Measurements from ENCODE around the gene ACTG1.
"Not testable (repeated sequence)": the region's sequence is repeated elsewhere in the genome, so short reads cannot be mapped to it uniquely, and the experiment has no call there.

Gene ACTG1

DNA sequence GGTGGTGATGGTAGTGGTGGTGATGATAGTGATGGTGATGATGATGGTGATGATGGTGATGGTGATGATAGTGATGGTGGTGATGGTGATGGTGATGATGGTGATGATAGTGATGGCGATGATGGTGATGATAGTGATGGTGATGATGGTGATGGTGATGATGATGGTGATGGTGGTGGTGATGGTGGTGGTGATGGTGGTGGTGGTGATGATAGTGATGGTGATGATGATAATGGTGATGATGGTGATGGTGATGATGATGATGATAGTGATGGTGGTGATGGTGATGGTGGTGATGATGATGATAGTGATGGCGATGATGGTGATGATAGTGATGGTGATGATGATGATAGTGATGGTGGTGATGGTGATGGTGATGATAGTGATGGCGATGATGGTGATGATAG lies 19.4 kb upstream of the ACTG1 start:
- not testable (repeated sequence) for FAIRE-seq

DNA sequence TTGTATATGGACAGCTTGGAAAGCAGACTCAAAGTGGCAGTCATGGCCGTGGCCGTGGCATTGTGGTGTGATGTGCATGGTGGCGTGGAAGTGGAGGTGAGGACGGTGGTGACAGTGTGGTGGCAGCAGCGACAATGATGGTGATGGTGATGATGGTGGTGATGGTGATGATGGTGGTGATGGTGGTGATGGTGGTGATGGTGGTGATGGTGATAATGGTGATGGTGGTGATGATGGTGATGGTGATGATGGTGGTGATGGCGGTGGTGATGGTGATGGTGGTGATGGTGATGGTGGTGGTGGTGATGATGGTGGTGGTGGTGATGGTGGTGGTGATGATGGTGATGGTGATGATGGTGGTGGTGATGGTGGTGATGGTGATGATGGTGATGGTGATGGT lies 18.4 kb upstream of the ACTG1 start:
- FAIRE-seq: not testable (repeated sequence)

DNA sequence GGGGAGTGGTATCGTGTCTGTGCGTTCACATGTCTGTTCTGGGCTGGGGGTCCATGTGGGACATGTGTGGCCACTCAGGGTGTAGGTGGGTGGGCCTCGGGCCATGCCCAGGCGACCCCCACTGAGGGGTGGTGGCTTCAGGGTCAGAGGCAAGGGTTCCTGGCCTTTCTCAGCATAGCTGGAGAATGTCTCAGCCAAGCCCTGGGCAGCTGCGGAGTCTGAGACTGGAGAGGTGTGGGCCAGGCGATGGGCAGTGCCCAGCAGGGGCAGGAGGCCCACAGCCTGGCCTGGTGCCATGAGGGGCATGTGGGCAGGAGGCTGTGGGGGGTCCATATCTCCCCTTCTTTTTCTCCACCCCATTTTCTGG lies 16.8 kb upstream of the ACTG1 start:
- FAIRE-seq: no peak

DNA sequence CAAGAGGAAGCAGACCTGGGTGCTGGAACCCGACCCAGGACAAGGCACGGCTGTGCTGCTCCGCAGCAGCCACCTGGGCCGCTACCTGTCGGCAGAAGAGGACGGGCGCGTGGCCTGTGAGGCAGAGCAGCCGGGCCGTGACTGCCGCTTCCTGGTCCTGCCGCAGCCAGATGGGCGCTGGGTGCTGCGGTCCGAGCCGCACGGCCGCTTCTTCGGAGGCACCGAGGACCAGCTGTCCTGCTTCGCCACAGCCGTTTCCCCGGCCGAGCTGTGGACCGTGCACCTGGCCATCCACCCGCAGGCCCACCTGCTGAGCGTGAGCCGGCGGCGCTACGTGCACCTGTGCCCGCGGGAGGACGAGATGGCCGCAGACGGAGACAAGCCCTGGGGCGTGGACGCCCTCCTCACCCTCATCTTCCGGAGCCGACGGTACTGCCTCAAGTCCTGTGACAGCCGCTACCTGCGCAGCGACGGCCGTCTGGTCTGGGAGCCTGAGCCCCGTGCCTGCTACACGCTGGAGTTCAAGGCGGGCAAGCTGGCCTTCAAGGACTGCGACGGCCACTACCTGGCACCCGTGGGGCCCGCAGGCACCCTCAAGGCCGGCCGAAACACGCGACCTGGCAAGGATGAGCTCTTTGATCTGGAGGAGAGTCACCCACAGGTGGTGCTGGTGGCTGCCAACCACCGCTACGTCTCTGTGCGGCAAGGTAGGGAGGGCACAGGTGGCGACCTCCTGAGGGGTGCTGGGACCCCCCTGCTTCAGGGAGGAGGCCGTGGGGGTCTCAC lies 16.2 kb upstream of the ACTG1 start:
- no peak for FAIRE-seq

DNA sequence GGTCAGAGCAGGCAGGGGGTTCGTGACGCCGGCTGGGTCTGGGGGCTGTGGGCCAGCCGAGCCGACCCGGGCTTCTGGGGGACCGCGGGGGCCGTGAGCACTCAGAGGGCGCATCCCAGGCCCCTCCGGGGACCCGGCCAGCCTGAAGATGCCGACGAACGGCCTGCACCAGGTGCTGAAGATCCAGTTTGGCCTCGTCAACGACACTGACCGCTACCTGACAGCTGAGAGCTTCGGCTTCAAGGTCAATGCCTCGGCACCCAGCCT lies 15.7 kb upstream of the ACTG1 start:
- FAIRE-seq: no peak

DNA sequence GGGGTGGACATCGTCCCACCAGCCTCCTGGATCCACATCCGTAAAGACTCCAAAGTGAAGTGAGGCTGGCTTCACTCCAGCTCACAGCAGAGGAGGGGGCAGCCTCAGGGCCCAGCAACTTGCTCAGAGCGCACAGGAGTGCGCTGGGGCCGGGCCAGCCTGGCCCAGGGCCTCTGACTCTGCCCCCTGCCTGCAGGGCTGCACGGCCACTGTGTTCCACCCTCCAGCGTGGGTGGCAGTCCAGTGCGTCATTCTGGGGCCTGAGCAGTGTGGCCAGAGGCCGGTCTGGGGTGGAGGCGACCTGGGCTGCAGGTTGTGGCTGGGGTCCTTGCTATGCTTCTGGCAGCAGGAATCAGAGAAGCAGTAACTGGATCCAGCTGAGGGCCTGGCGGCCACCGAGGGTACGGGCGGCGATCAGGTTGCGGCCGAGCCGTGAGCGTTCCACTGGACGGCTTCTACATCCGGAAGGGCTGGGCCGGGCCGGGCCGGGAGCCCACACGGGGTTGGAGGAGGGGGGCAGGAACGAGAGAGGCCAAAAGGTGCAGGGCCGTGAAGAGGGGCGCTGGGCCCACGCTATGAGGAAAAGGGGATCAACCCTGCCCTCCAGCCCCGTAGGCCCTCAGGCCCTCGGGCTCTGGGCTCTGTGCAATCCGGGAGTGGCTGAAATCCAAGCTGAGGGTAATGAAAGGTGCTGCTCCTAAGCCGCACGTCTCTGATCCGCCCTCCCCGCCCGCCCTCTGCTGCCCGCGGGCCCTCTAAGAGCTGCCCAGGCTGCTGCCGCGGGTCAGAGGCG lies 15.2 kb upstream of the ACTG1 start, which contains the start of gene FSCN2:
FSCN2 (plus strand) TSS at position 787 of the 793 bp plus-strand sequence. CDS start 155 bp downstream, outside the sequence.
- FAIRE-seq: no peak

DNA sequence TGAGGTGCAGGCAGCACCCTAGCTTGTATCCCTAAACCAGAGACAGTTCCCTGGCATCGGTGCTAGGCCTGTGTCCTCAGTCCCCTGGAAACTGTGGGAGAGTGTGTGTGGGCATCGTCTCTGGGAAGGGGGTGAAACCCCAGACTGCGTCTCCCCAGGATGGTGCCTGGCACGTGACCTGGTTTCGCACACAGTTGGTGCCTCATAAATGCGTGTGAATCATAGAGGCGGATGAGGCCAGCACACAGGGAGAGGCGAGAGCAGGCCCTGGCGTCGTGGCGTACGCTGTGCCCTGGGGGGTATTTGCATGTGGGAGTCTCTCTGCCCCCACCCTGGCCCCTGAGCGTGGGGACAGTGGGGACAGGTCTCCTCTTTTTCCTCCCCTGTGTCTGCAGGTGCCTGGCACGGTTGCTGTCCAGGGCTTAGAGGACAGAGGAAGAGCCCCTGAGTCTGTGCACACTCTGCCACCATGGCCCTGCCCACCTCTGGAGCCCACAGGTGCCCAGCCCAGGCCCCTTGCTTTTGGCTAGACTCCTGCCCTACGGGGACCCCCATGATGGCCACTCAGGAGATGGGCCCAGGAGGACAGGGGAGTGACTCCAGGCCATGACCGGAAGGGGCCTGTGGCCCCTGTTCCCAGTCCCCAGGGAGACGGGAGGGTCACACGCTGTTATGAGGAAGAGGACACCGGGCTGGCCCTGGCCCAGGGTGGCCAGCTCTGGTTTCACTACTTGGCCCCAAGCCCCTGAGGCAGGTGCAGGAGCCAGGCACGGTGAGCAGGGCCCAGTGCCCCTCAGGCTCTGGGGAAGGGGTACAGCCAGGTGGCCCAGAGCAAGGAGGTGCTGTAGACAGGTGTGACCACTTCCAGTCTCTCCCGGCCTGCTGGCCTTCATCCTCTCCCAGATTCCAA lies 14.3 kb upstream of the ACTG1 start:
- FAIRE-seq: no peak

DNA sequence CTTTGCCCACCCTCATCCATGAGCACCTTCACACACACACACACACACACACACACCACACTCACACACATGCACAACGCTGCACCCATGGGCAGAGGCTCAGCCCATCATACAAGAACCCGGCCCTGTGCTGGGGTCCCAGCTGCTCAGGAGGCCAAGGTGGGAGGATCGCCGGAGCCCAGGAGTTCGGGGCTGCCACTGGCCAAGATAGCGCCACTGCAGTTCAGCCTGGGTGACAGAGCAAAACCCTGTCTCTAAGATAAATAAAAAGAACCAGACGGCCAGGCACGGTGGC lies 12.2 kb upstream of the ACTG1 start:
- no peak for FAIRE-seq

DNA sequence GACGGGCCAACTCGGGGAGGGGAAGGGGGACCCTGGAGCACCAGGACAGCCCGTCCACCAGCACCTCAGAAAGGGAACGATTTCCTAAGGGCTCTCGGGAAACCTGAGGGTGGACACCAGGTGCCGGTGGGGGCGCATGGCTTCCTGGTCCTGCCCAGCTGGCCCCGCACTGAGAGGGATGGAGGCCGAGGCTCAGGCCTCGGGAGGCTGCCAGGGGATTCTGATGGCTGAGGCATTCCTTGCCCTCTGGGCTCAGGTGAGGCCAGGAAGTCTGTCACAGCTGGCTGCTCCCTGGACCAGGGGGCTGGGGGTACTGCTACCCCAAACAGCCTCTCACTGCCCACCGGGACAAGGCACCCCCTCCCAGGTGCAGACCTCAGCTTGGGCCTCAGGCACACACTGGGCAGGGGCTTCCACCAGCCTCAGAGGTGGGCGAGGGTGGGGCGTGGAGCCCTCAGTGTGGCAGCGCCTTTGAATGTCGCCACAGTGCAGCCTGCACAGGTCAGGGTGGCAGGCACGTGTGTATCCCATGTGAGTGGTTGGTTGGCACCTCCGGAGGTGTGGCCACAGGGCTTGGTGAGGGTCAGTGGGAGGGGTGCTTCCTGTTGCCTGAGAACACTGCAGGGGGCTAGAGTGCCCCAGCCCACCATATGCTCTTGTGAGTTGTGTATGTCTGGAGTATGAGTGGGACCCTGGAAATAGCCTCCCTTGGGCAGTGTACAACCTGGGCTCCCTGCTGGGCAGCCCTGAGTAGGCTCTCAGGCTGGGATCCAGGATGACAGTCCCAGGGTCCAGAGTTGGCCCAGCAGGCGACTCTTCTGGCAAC lies 11.7 kb upstream of the ACTG1 start:
- FAIRE-seq: no peak

DNA sequence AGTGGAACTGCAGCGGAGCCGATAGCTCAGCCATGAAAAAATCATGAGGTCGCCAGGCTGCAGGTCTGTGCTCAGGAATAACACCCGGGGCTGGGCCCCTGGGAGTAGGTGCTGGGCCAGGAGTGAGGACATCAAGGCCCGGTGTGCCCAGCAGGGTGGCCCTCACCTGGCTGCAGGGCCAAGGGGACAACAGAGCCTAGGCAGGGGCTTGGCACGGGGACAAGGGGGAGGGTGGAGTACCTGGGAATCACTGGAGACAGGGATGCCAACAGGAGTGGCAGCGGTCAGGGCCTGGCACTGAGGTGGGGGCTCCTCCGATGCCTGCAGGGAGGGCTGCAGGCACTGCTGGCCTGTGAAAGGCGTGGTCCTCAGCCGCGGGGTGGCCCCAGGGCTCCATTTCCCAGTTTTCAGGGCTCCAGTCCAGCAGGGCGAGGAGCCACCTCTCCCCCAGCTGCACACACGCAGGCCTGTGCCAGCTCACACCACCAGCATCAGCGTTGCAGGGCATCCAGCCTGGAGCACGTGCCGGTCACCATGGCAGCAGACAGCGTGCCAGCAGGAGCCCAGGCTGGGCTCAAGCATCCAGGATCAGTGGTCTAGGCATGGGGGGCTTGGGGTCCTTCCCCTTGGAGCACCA lies 10.9 kb upstream of the ACTG1 start:
- FAIRE-seq: no peak

DNA sequence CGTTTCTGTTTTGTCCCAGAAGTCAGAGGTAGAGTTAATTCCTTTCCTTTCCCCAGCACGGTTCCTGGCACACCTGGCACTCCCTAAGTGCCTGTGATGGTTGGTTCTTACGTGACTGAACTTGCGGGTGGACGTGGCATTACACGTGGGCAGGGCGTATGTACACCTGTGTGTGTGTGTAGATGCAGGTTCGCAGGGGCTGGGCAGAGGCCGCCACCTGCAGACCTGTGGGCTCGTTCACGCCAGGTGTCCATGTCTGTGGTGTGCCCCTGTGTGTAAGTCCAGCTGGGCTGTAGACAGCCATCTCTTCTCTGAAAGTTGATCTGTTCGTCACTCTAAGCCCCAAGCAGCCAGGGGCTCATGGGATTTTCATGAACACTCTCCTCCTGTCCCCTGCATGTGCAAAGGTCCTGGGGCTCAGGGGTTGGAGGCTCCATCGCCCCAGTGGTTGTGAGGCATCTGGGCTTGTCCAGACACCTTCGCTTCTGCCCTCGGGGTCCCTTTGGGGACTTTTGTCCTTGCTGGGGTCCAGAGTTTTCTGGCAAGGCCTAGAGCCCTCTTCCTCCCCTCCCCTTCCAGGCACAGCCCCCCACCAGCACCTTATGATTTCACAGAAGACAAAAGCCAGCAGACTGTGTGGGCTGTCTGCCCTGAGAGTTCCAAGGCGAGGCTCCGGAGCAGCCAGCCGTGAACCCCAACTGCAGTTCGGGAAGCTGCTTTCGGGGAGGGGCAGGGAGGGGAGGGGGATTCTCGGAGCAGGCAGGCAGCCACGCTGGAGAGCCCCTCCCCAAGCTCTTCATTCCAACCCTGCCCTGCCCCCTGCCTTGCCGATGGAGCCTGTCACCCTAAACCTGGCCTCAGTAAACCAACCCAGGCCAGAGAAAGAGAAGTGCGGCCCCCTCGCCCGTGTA lies 10.1 kb upstream of the ACTG1 start:
- FAIRE-seq: no peak

DNA sequence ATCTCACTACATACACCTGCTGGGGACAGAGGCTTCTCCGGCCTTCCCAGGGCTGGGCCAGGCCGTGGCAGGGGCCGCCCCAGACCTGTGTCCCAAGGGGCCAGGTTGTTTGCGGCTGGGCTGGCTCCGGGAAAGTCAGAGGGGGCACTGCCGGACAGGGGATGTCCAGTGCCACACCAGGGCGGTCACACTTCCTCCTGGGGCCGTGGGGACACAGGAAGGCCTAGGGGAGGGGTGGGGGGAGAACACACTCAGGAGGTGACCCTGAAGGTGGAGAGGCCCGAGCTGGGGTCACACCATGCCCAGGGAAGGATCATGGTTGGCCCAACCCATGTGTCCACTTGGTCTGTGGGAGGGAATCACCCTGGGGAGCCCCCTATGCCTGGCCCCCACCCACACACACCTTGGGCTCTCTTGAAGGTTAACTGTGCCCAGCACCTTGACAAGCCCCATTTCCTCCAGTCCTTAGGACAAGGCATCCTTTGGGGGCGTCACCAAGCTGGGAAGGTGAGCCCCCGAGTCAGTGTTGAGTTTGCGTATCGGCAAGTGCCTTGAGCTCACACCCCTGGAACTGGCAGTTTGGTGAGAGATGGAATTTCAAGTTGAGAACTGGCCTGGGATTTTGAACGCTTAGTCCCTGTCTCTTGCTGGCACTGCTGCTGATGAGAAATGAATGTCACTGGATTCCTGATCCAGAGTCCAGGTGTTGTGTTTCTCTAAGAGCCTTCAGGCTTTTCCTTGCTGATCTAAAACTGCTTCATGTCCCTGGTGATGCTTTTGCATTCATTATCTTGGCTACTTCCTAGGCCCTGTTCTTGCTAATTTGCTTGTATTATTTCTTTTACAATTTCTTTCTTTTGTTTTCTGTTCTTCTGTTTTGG lies 7.7 kb upstream of the ACTG1 start:
- no peak for FAIRE-seq

DNA sequence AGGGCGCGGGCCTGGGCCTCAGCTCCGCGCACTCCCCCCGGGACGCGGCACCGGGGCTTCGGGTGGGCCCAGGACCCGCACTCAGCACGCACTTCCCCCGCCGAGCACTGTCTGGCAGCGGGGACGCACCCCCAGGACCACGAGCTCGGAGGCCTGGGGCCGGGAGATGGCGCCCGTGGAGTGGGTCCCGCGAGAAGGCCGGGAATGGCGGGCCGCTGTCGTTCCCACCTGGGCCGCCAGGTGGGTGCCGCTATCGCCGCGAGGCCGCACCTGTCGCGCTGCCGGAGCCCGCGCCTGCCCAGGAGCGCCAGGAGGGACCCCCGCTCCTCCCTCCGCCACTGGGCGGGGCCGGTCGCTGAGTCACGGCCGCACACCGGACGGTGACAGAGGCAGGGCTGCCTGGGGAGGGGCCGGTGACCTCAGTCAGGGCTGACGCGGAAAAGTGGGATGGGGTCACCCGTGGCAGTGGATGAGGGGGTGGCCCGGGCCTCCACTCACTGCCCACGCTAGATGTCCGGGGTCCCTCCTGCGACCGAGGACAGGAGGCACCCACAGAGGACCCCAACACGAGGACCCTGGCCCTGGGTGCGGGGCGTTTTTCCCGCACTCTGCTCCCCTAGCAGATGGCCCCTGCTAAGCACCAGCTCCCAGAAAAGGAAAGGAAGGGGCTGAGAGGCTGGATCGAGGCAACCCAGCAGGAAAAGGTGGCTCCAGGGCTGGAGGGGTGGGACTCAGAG lies 6.9 kb upstream of the ACTG1 start:
- no peak for FAIRE-seq

DNA sequence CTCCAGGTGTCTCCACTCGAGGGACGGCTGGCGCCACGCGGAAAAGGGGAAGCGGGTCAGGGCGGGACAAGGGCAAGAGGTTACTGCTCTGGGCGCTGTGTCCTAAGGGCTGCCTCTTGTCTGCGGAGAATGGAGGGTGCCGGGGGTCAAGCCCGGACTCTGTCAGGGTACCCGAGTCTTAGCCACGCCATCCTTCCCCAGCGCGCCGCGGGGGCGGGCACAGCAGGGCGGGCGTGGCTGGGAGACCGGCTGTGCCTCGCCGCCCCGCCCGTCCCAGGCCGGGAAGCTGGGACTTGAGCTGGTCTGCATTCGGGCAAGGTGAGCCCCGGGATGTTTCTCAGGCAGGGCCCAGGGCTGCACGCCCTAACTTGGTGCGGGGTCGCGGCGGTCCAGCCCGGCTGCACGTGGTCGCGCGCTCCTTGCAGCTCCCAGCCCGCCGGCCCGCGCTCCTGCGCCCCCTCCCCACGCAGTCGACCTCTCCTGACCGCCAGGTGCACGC lies 6.2 kb upstream of the ACTG1 start:
- FAIRE-seq: no peak

DNA sequence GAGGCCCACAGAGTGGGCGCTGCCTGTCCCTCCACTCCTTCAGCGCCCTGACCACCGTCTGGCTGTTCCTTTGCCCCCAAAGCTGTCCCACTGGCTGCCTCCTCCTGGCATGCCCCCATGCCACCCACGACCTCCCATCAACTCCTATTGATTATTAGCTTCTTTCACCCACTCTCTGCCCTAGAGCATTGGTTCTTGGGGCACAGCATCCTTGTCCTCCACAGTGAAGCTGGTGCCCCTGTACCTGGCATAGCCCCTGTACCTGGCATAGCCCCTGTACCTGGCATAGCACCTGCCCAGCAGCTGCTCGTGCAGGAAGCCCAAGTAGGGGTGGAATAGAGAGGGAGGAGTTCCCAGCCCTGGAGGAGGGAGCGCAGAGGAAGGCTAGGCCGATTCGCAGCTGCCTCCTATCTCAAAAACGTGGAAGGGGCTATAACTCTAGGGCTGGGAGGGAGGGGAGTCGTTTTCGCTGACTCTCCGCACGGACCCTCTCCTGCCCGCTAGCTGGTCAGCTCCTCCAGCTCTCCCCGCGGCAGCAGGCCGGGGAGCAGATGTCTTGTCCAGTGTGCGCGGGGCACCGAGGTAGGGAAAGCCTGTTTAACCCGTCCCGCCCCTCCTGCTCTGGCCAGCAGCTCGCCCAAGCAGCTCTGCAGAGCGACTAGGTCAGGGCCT lies 5.7 kb upstream of the ACTG1 start:
- no peak for FAIRE-seq

DNA sequence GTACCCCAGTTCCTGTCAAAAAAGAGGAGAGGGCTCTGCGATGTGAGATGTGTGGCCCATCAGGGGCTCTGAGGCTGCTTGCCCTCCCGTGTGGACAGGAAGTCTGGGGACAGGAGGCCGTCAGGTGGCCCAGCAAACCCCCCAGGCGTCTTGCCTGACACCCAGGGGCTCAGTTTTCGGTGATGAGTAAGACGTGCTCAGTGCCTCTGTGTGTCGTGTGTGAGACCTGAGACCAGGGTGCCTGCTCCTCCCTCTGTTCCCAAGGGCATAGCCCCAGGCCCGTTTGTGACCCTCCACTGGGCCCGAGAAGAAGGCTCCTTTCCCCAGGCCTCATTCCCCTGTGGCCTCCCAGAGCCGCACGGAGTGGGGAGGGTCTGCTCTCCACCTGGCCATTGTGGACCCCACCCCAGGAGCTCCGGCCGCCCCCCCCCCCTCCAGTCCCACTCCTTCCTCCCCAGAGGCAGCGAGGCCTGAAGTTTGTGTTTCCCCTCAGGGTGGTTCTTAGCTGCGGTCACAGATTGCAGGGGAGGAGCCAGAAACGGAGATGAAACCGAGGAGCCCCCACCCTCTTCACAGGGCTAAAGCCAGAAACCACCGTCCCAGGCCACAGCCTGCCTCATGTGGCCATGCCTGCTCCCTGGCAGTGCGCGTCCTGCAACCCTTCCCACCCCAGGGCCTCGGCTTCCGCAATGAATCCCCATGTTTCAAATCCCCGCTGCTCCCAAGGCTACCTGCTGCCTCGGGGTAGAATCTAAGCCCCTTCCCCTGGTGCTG lies 4.9 kb upstream of the ACTG1 start:
- no peak for FAIRE-seq

DNA sequence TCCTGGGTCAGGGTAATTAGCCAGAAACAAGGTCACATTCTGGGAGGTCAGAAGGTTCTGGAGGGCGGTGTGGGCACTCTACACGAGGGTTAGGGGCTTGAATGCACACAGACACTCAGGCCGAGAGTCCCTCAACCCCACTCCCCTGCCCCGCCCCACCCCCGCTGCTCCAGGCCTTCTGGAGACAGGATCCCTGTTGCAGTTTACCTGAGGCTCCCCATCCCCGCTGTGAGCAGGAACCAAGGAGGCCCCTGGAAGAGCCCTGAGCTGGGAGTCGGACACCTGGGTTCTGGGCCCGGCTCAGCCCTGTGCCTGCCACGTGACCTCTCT lies 4.4 kb upstream of the ACTG1 start:
- no peak for FAIRE-seq

DNA sequence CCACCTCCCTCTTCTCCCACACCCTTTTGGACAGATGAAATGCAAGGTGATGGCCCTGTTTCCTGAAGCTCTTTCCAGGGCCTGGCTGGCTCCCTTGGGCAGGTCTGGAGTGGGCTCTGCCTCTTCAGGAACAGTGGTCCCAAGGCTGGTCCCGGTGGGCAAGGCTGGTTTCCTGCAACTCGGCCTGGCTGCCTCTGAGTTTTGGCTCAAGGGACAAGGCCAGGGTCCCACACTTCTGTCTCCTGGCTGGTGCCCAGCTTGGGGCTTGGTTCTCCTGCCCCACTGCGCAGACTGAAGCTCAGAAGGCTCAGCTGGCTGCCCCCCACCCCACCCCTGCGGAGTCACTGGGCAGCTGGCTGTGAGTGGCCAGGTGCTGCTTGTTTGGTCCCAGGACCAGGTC lies 3.8 kb upstream of the ACTG1 start:
- FAIRE-seq: no peak

Measured in endometrium (tissue), 2 donors.